Stimulated activated CD4-positive, alpha-beta T cell treated with anti-CD3 and anti-CD28 coated beads, Interleukin-2, amount 100 ng/mL, for 48 hours (primary cell): ENCODE measurements around the gene ADAM23.
"Not testable (repeated sequence)": the region's sequence is repeated elsewhere in the genome, so short reads cannot be mapped to it uniquely, and the experiment has no call there.

Source experiments
- DNase-seq, 2 donors: peaks; one replicate each; pipeline ENCODE4 v3.0.0-alpha.2; 2020

The ADAM23 gene, protein sequence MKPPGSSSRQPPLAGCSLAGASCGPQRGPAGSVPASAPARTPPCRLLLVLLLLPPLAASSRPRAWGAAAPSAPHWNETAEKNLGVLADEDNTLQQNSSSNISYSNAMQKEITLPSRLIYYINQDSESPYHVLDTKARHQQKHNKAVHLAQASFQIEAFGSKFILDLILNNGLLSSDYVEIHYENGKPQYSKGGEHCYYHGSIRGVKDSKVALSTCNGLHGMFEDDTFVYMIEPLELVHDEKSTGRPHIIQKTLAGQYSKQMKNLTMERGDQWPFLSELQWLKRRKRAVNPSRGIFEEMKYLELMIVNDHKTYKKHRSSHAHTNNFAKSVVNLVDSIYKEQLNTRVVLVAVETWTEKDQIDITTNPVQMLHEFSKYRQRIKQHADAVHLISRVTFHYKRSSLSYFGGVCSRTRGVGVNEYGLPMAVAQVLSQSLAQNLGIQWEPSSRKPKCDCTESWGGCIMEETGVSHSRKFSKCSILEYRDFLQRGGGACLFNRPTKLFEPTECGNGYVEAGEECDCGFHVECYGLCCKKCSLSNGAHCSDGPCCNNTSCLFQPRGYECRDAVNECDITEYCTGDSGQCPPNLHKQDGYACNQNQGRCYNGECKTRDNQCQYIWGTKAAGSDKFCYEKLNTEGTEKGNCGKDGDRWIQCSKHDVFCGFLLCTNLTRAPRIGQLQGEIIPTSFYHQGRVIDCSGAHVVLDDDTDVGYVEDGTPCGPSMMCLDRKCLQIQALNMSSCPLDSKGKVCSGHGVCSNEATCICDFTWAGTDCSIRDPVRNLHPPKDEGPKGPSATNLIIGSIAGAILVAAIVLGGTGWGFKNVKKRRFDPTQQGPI

DNA sequence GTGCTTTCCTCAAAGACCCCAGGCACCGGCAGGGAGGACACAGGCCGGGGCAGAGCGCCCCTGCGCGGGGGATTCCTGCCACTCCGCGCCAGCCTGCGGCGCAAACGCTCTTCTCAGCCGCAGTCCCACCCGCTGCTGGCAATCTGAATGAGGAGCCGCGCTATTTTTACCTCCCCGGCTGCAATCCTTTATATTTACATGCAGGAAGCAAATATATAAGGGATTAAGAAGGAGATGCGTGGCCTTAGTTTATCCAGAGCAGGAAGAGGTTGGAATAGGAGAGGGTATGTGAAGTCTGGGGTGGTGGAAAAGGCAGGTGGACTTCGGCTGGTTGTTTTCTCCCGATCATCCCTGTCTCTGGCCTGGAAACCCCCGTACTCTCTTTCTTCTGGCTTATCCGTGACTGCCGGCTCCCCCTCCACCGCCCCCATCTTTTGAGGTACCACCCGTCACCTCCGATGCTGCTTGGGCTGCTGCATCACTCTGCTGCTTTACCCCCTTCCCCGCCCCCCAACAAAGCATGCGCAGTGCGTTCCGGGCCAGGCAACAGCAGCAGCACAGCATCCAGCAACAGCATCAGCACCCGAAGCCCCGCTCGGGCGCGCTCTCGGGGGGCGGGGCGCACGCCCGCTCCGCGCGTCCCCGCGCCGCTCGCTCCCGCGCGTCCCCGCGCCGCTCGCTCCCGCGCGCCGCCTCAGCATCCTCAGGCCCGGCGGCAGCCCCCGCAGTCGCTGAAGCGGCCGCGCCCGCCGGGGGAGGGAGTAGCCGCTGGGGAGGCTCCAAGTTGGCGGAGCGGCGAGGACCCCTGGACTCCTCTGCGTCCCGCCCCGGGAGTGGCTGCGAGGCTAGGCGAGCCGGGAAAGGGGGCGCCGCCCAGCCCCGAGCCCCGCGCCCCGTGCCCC lies at the start of gene ADAM23:
Gene ADAM23, plus strand, starts transcription at position 700 of the 902 bp plus-strand sequence. CDS start 335 bp downstream, outside the sequence.
- peak; percentile 33 to 45 for DNase-seq

DNA sequence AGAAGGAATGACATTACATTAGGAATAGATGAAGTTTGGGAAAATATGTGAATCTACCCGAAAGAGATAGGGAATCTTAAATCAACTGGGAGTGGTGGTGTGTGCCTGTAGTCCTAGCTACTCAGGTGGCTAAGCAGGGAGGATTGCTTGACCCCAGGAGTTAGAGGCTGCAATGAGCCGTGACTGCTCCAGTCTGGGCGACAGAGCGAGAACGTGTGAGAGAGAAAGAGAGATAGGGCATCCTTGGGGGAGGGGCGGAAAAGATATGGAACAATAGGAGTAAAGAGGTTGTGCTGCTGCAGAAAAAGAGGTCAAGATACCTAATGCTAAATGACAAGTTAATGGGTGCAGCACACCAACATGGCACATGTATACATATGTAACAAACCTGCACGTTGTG lies 47.1 kb upstream of the ADAM23 start:
- no peak for DNase-seq

DNA sequence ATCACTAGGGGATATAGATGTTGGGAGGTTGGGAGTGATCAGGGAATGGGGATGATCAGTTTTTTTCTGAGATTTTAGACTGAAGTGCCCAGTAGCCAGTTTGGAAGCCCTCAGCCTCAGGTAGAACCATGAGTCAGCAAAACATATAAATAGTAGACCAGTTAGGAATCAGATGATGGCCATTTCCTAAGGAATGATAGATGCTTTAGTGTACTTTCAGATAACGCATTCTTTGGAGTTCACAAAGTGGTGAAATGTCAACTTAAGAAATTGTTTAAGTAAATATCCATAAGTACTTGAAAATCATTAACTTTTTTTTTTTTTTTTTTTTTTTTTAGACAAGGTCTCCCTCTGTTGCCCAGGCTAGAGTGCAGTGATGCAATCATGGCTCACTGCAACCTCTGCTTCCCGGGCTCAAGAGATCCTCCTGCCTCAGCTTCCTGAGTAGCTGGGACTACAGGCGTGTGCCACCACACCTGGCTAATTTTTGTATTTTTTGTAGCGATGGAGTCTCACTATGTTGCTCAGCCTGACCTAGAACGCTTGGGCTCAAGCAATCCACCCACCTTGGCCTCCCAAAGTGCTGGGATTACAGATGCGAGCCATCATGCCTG lies 40.3 kb upstream of the ADAM23 start:
- not testable (repeated sequence) for DNase-seq

DNA sequence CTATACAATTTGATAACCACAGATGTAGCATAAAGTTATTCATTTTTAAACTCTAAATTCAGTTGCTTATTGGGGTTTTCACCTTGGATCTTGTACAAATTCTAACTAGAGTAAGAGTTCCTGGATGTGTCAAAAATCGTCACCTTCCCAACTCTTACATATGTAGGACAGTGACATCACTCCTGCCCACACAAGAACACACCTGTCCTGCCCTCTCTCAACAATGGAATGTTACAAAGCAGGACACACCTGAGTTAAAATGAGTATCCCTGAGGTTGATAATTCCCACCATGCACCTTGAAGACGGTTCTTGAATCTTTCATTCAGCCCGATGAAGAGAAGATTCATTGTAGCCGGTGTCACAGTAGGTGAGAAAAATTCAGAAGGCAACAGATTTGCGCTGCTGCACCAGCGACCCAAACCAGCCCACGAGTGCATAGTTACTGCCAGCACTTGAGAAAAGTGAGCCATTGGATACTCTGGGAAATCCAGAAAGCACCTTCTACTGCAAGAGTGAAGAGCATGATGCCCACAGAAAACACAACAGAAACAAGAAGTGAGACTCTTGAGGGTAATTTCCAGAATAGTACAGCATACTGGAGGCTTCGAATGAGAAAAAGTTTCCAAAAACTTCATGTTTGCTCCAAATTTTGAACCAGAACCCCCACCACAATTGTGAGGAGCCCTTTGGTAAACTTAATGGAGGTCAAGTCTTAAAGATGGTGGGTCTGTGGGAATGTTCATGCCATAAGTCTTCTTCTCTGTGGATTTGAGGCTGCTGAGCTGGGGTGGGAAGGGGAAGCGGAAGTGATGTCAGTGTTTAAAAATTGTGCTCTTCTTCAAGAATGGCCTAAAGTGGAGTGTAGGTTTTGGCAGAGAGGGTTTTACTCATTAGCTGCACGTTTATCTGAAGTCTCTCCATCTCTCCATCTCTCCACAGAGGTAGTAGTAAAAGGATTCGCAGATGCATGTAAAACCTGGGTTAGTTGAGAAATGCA lies 34.7 kb upstream of the ADAM23 start:
- no peak for DNase-seq

DNA sequence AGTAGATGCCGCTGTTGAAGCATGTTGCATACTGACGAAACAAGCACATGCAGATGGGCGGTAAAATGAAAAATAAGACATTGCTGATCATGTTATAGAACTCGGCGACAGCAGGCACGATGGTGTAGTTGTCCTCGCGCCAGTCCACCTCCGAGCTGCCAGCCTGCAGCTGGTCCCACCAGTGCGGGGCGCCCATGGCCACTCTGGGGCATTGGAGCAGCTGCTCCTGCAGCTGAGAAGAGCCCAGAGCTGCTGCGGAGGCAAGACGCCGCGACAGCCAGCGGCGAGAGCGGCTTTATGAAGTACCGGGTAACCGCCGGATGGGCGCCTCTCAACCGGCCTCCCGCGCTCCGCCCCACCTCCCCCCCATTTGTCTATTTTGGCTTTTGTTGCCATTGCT lies 32.6 kb upstream of the ADAM23 start:
- no peak for DNase-seq

DNA sequence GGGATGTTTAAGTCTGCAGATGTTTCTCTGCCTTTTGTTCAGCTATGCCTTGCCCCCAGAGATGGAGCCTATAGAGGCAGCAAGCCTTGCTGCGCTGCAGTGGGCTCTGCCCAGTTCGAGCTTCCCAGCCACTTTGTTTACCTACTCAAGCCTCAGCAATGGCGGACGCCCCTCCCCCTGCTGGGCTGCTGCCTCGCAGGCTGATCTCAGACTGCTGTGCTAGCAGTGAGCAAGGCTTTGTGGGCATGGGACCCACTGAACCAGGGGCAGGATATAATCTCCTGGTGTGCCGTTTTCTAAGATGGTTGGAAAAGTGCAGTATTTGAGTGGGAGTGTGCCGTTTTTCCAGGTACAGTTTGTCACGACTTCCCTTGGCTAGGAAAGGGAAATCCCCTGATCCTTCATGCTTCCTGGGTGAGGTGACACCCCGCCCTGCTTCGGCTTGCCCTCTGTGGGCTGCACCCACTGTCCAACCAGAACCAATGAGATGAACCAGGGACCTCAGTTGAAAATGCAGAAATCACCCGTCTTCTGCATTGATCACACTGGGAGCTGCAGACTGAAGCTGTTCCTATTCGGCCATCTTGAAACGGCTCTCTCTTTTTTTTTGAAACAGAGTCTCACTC lies 27.6 kb upstream of the ADAM23 start:
- no peak for DNase-seq

DNA sequence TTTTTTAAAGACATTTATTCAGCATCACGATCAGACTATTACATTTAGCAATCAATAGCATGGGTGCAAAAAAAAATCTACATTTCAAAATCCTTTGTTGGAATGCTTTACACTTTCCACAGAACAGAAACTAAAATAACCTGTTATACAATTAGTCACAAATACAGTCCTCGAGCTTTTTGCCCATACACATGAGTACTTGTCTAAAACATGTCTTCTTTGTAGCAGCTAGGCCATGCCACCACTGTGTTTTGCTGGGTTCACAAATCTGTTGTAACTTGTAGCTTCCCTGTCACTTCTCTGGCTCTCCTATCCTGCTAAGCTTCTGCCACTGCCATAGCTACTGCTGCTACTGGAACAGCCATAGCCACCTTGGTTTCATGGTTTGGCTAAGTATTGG lies 24.4 kb upstream of the ADAM23 start:
- no peak for DNase-seq

DNA sequence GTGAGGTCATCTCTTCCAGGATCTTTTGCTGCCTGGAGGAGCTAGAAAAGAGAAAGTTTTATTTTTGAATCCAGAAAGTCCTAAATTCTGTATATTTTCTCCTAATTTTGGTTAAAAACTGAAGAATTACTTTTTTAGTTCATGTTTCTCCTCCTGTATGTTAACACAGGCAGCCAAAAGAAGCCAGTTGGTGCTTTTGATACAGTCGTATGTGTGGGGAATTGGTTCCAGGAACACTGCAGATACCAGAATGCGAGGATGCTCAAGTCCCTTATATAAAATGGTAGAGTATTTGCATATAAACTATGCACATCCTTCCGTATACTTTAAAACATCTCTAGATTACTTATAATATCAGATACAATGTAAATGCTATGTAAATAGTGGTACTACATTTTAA lies 22.6 kb upstream of the ADAM23 start:
- DNase-seq, result no peak

DNA sequence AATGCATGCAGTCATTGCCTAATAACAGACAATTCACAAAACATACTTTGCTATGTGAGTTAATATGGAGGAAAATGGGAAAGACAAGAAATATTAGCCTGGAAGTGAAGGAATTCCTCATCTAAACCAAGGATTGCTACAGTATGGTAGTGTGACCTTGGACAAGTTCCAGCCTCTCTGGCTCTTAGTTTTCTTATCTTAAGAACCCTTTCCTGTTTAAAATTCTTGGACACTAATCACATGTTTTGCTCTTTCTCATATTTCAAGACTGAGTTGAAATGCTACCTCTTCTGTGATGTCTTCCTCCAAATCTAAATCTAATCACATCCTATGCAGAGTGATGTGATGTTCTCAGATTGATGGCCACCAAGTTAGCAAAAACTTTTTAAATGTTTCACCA lies 20.8 kb upstream of the ADAM23 start:
- no peak for DNase-seq

DNA sequence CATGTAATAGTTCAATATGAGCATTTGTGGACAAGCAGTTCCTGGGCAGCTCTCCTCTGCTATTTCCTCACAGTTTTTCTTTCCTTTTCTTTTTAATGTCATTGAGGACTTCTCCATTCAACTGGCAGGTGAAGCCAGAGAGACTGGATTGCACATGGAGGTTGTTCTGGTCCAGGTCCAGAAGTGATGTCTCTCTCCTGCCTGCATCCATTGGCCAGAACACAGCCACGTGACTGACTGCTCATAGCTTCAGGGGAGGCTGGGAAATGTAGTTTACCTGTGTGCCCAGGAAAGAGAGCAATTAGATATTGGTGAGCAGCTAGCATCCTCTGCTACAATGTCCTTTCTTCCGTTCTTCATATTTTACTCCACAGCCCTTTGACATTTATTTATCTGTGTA lies 20.2 kb upstream of the ADAM23 start:
- DNase-seq, result no peak

DNA sequence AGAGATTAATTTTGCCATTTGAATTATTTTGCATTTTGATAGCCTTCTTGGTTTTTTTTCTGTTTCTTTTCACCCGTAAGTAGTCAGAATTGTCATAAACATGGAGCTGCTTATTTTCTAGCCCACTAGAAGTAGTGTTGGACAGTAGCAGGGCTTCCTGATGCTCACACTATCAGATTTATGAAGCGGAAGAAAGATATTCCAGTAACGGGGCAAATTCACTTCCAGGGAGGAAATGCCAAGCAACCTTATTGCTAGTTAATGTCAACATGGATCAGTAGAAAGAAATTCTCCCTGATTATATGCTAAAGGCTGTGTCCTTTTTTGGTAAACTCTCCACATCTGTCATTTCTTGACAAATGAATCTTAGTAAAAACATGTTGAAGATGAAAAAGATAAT lies 19.2 kb upstream of the ADAM23 start:
- DNase-seq, result no peak

DNA sequence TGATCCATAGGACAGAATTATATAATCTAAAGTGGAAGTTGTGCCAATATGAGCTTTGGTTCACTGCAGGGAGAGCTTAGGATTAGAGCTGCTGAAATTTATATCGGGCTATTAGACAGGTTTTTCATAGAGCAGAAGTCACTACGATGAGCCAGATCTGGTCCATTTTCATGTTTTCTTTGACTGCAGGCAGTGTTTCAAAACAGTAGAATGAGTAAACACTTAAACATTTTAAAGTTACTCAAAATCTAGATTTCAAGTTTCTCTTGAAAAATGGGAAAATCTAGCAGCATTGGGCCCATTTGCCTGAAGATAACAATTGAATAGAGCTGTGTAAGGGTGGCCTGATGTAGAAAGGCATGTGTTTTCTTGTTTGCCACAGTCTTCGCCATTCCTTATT lies 14.5 kb upstream of the ADAM23 start:
- no peak for DNase-seq

DNA sequence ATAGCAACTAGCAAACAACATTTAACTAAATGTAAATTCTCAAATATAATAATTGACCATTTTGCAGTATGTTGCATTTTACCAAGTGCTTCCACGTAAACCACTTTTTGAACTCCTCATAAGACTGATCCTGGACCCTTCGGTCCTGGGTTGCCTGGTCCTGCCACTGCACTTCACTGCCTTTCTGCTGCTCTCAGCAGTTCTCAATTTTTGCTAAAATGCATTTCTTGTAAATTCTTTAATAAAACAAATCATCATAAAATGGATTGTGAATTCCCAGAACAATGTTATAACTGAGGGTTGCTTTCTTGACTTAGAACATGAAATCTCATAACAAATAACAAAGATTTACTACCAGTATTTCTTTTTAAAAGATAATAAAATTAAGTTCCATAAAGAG lies 12.9 kb upstream of the ADAM23 start:
- no peak for DNase-seq

DNA sequence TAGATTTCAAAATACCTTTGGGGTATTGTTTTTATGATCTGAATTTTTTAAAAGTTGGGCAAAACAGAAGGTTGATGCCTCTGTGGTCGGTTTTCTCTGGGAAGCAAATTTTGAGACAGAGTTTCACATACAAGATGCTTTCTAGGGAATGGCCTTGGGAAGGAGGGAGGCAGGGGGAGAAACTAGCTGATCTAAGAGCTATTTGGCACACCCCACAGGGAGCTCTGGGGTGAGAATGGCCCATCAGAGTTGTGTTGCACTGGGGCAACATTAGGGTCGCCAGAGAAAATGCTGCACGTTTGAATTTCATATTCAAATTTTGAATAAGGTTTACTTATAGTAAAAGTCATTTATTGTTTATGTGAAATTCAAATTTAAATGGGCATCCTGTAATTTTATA lies 11.9 kb upstream of the ADAM23 start:
- no peak for DNase-seq

DNA sequence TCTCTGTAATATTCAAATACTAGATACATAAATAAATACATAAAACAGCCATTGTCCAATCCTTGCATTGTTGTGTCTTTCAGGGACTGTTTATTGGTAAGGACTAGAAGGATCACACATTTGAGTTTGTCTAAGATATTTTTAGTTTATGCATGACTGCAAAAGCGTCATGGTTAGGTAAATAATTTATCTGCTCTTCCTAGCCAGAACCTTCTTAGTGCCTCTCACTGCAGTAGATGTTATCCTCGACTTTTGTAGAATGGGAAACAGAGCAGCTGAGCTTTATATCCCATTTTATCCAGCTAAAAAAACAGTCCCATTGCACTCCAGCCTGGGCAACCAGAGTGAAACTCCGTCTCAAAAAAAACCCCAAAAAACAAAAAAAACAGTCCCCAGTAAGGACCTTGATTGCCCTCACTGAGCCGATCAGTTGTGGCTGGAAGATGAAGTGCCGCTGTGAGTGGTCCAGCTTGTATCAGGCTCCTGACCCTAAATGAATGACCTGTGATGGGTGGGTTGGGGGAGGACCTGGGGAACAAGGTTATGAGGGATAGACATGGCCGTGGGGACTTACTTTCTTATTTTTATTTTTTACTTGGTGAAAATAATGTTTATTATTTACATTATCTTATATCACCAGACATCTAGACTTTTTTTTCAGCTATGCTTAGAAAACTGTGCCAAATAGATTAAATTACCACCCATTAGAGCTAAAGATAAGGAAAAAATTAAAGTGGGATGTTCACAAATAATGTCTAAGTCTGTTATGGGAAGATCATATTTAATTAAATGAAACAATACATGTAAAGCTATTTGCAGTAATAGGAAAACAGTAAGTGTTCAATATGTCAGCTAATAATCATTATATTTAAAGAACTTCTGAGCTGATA lies 10.9 kb upstream of the ADAM23 start:
- no peak for DNase-seq

DNA sequence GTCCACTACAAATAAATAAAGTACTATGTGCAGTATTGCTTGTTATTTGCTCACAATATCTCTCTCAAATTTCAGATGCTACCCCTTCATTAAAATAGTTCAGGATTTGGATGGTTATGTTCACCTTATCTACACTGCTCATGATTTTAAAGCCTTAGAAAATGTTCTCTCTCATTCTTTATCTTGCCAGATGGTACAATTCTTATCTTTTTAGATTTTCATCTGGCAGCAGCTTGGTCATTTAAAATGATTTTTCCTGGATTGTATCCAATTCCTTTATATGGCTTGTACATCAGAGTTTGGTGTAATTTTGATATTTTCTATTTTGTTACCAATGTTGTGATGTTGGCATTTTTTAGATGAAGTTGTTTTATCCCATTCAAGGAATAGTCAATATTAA lies 10.1 kb upstream of the ADAM23 start:
- DNase-seq, result no peak

DNA sequence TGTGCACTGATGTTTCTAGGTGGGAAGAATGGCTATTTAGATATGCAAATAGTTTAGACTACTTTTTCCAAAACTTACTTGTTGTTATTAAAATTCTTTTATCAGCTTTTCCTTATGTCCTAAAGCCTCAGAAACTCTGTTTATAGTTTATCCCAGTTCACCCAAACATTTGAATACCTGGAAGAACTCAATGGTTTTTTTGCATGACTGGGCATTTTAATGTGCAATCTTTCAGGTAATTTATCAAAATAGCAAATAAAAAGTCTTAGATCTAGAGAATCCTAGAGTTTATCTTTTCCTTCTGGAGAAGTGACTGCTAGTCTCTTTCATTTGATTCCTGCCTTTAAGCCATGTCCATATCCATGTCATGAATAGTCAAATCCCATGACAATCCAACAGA lies 9.6 kb upstream of the ADAM23 start:
- no peak for DNase-seq

DNA sequence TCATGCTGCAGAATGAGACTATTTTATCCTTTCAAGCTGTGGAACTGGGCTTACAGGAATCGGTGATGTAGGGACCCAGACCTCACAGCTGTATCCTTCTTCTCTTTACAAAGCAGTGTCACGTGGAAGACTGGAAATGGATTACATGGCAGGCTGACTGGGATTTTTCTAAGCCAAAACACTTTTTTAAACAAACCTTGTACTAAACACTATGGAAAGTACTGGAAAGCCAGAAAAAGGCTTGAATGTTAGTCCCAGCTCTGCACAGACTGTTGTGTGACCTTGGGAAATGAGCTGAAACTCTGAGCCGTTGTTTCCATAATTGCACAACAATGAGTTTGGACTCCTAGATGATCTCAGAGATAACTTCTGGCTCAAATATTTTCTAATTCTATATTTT lies 7.6 kb upstream of the ADAM23 start:
- no peak for DNase-seq

DNA sequence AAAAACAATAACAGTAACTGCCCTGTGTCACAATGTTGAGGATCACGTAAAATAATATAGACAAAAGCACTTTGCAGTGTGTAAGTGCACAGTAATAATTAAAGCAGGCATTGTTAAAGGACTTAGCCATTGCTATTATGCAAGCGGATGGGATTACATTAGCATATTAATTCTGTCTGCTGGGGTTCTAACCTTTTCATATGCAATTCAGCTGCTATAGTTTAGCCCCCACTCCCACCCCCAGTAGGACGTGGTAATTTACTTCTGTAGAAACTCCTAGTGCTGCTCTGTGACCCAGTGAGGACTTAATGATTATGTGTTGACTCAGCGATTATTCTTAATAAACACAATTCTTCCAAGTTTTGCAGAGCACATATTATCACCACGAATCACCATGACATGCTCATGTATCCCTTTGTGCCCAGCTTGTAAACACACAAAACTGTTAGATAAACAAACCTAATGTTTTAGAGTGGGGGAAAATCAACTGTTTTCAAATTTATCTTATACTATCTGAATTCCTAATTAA lies 5.1 kb upstream of the ADAM23 start:
- DNase-seq, result no peak

DNA sequence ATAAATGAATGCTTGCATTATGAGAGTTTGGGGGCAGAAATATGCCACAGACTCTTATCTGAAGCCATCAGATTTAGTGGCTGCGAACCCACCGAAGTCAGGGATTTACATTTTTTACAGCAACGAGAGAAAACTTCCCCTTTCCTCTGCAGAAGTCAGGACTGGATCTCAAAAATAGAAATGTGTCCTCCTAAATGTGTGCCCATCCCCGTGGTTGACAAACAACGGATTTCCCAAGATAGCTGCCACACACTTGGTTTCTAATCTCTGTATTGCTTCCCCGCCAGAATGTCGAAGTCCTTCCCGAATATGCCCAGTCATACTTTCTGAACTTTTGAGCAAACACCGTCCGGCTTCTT lies 879 bp upstream of the ADAM23 start:
- no peak for DNase-seq
